ENCODE results near the gene GPA33.

GPA33 gene

GRCh38 chr1:167105271-167106118, 15.3 kb upstream of the GPA33 start:
- no CpG with 5 or more reads among the region's 12 CpGs for WGBS (ENCODE audit: insufficient coverage, insufficient read length)
- Histone ChIP-seq H3K36me3 (ENCODE audit: control insufficient read depth, insufficient read depth, low read length) (no peaks in the 10 kb centered on the region), H3K27ac (ENCODE audit: low read length) (no peak overlapping the region), H3K27me3 (ENCODE audit: control insufficient read depth, insufficient read depth, low read length) (no peaks in the 10 kb centered on the region), H3K4me1 (ENCODE audit: control insufficient read depth, insufficient read depth, low read length) (peaks cover 5% of the 10 kb centered on the region; the same call in 1 of the 2 replicates), H3K4me3 (ENCODE audit: low read length) (no peak overlapping the region), H3K9me3 (ENCODE audit: control insufficient read depth, insufficient read depth, low read length) (no peaks in the 10 kb centered on the region)
- DNase-seq (ENCODE audit: low read depth, low spot score), result no peak

GRCh38 chr1:167104256-167104633, 14.1 kb upstream of the GPA33 start:
- H3K36me3 ChIP-seq (ENCODE audit: control insufficient read depth, insufficient read depth, low read length), result no peaks in the 10 kb centered on the region
- H3K9me3 ChIP-seq (ENCODE audit: control insufficient read depth, insufficient read depth, low read length), result no peaks in the 10 kb centered on the region
- H3K4me3 ChIP-seq (ENCODE audit: low read length), result no peak overlapping the region
- H3K27me3 ChIP-seq (ENCODE audit: control insufficient read depth, insufficient read depth, low read length), result no peaks in the 10 kb centered on the region
- H3K4me1 ChIP-seq (ENCODE audit: control insufficient read depth, insufficient read depth, low read length), result peaks cover 5% of the 10 kb centered on the region; the same call in 1 of the 2 replicates
- H3K27ac ChIP-seq (ENCODE audit: low read length), result no peak overlapping the region
- WGBS (ENCODE audit: insufficient coverage, insufficient read length), result no CpG with 5 or more reads among the region's 6 CpGs
- no peak for DNase-seq (ENCODE audit: low read depth, low spot score)

- H3K27me3 ChIP-seq (ENCODE audit: control insufficient read depth, insufficient read depth, low read length), result no peaks in the 10 kb centered on the region
- H3K36me3 ChIP-seq (ENCODE audit: control insufficient read depth, insufficient read depth, low read length), result no peaks in the 10 kb centered on the region
- DNase-seq (ENCODE audit: low read depth, low spot score), result no peak
- no peak overlapping the region for H3K4me3 ChIP-seq (ENCODE audit: low read length)
- H3K4me1 ChIP-seq (ENCODE audit: control insufficient read depth, insufficient read depth, low read length), result peaks cover 4% of the 10 kb centered on the region; the same call in 1 of the 2 replicates
- H3K27ac ChIP-seq (ENCODE audit: low read length), result no peak overlapping the region
- H3K9me3 ChIP-seq (ENCODE audit: control insufficient read depth, insufficient read depth, low read length), result no peaks in the 10 kb centered on the region
- WGBS (ENCODE audit: insufficient coverage, insufficient read length), result no CpG with 5 or more reads among the region's 5 CpGs
Observed at GRCh38 chr1:167102906-167103573, 12.9 kb upstream of the GPA33 start.

GRCh38 chr1:167101754-167102153, 11.6 kb upstream of the GPA33 start:
- H3K36me3 ChIP-seq (ENCODE audit: control insufficient read depth, insufficient read depth, low read length), result no peaks in the 10 kb centered on the region
- no peaks in the 10 kb centered on the region for H3K9me3 ChIP-seq (ENCODE audit: control insufficient read depth, insufficient read depth, low read length)
- DNase-seq (ENCODE audit: low read depth, low spot score), result no peak
- H3K4me1 ChIP-seq (ENCODE audit: control insufficient read depth, insufficient read depth, low read length), result peaks cover 4% of the 10 kb centered on the region; the same call in 1 of the 2 replicates
- no peak overlapping the region for H3K27ac ChIP-seq (ENCODE audit: low read length)
- WGBS (ENCODE audit: insufficient coverage, insufficient read length), result no CpG with 5 or more reads among the region's 2 CpGs
- H3K4me3 ChIP-seq (ENCODE audit: low read length), result no peak overlapping the region
- no peaks in the 10 kb centered on the region for H3K27me3 ChIP-seq (ENCODE audit: control insufficient read depth, insufficient read depth, low read length)

- no CpG with 5 or more reads among the region's 2 CpGs for WGBS (ENCODE audit: insufficient coverage, insufficient read length)
- no peaks in the 10 kb centered on the region for H3K9me3 ChIP-seq (ENCODE audit: control insufficient read depth, insufficient read depth, low read length)
- peaks cover 4% of the 10 kb centered on the region; the same call in 1 of the 2 replicates for H3K4me1 ChIP-seq (ENCODE audit: control insufficient read depth, insufficient read depth, low read length)
- H3K27me3 ChIP-seq (ENCODE audit: control insufficient read depth, insufficient read depth, low read length), result no peaks in the 10 kb centered on the region
- no peak for DNase-seq (ENCODE audit: low read depth, low spot score)
- no peaks in the 10 kb centered on the region for H3K36me3 ChIP-seq (ENCODE audit: control insufficient read depth, insufficient read depth, low read length)
- no peak overlapping the region for H3K27ac ChIP-seq (ENCODE audit: low read length)
- no peak overlapping the region for H3K4me3 ChIP-seq (ENCODE audit: low read length)
Observed at GRCh38 chr1:167100730-167101129, 10.6 kb upstream of the GPA33 start.

- WGBS (ENCODE audit: insufficient coverage, insufficient read length), result no CpG with 5 or more reads among the region's 1 CpG
- peaks cover 2% of the 10 kb centered on the region; the same call in 1 of the 2 replicates for H3K4me1 ChIP-seq (ENCODE audit: control insufficient read depth, insufficient read depth, low read length)
- no peak overlapping the region for H3K4me3 ChIP-seq (ENCODE audit: low read length)
- H3K36me3 ChIP-seq (ENCODE audit: control insufficient read depth, insufficient read depth, low read length), result no peaks in the 10 kb centered on the region
- no peaks in the 10 kb centered on the region for H3K9me3 ChIP-seq (ENCODE audit: control insufficient read depth, insufficient read depth, low read length)
- no peak for DNase-seq (ENCODE audit: low read depth, low spot score)
- H3K27ac ChIP-seq (ENCODE audit: low read length), result no peak overlapping the region
- no peaks in the 10 kb centered on the region for H3K27me3 ChIP-seq (ENCODE audit: control insufficient read depth, insufficient read depth, low read length)
Observed at GRCh38 chr1:167099851-167100250, 9.7 kb upstream of the GPA33 start.

- Histone ChIP-seq H3K9me3 (ENCODE audit: control insufficient read depth, insufficient read depth, low read length) (no peaks in the 10 kb centered on the region), H3K4me1 (ENCODE audit: control insufficient read depth, insufficient read depth, low read length) (no peaks in the 10 kb centered on the region; the same call in 1 of the 2 replicates), H3K27me3 (ENCODE audit: control insufficient read depth, insufficient read depth, low read length) (no peaks in the 10 kb centered on the region), H3K27ac (ENCODE audit: low read length) (no peak overlapping the region), H3K36me3 (ENCODE audit: control insufficient read depth, insufficient read depth, low read length) (no peaks in the 10 kb centered on the region), H3K4me3 (ENCODE audit: low read length) (no peak overlapping the region)
- no CpG with 5 or more reads among the region's 5 CpGs for WGBS (ENCODE audit: insufficient coverage, insufficient read length)
- DNase-seq (ENCODE audit: low read depth, low spot score), result no peak
Observed at GRCh38 chr1:167095368-167095767, 5.2 kb upstream of the GPA33 start.

- Histone ChIP-seq H3K36me3 (ENCODE audit: control insufficient read depth, insufficient read depth, low read length) (no peaks in the 10 kb centered on the region), H3K9me3 (ENCODE audit: control insufficient read depth, insufficient read depth, low read length) (no peaks in the 10 kb centered on the region), H3K4me3 (ENCODE audit: low read length) (no peak overlapping the region), H3K4me1 (ENCODE audit: control insufficient read depth, insufficient read depth, low read length) (no peaks in the 10 kb centered on the region; the same call in 1 of the 2 replicates), H3K27ac (ENCODE audit: low read length) (no peak overlapping the region), H3K27me3 (ENCODE audit: control insufficient read depth, insufficient read depth, low read length) (no peaks in the 10 kb centered on the region)
- DNase-seq (ENCODE audit: low read depth, low spot score), result no peak
- WGBS (ENCODE audit: insufficient coverage, insufficient read length), result no CpG with 5 or more reads among the region's 8 CpGs
Observed at GRCh38 chr1:167094690-167095089, 4.5 kb upstream of the GPA33 start.

GRCh38 chr1:167093846-167094516, 3.8 kb upstream of the GPA33 start, which contains the start of gene STYXL2:
STYXL2 (plus strand) TSS chr1:167094075; CDS start chr1:167094850, 775 bp downstream.
- Histone ChIP-seq H3K36me3 (ENCODE audit: control insufficient read depth, insufficient read depth, low read length) (no peaks in the 10 kb centered on the region), H3K4me1 (ENCODE audit: control insufficient read depth, insufficient read depth, low read length) (no peaks in the 10 kb centered on the region; the same call in 1 of the 2 replicates), H3K27ac (ENCODE audit: low read length) (no peak within 1 kb of the TSS), H3K4me3 (ENCODE audit: low read length) (no peak within 1 kb of the TSS), H3K9me3 (ENCODE audit: control insufficient read depth, insufficient read depth, low read length) (no peaks in the 10 kb centered on the region), H3K27me3 (ENCODE audit: control insufficient read depth, insufficient read depth, low read length) (no peaks in the 10 kb centered on the region)
- DNase-seq (ENCODE audit: low read depth, low spot score), result no peak
- WGBS (ENCODE audit: insufficient coverage, insufficient read length), result no CpG with 5 or more reads among the region's 8 CpGs

GRCh38 chr1:167092653-167093052, 2.5 kb upstream of the GPA33 start:
- Histone ChIP-seq H3K9me3 (ENCODE audit: control insufficient read depth, insufficient read depth, low read length) (no peaks in the 10 kb centered on the region), H3K4me3 (ENCODE audit: low read length) (no peak overlapping the region), H3K4me1 (ENCODE audit: control insufficient read depth, insufficient read depth, low read length) (no peaks in the 10 kb centered on the region; the same call in 1 of the 2 replicates), H3K36me3 (ENCODE audit: control insufficient read depth, insufficient read depth, low read length) (no peaks in the 10 kb centered on the region), H3K27me3 (ENCODE audit: control insufficient read depth, insufficient read depth, low read length) (no peaks in the 10 kb centered on the region), H3K27ac (ENCODE audit: low read length) (no peak overlapping the region)
- no peak for DNase-seq (ENCODE audit: low read depth, low spot score)
- no CpG with 5 or more reads among the region's 1 CpG for WGBS (ENCODE audit: insufficient coverage, insufficient read length)

Data from iPS DF 6.9 (cell line).